Neural crest cell (in vitro differentiated cells): ENCODE results near the gene CRYGC. TPM values are rescaled to one million over a fixed set of nuclear protein-coding genes. Genes with fewer than 3 reads are reported as not detected.
A peak's percentile ranks its signal among the peaks of the same experiment; 100 is the strongest.
"Not testable (repeated sequence)": the region's sequence is repeated elsewhere in the genome, so short reads cannot be mapped to it uniquely, and the experiment has no call there.

Experiments
- DNase-seq: peaks from one replicate; pipeline ENCODE4 v3.0.0; 2021; ENCODE audit warnings: low read depth, mixed read lengths, low spot score
- H3K27ac Mint-ChIP-seq: one replicate; pipeline ENCODE4 v1.8.0; 2021; ENCODE audit warnings: mild to moderate bottlenecking, mixed read lengths; ENCODE audit not compliant: unreplicated experiment
- H3K27me3 Mint-ChIP-seq: 2 replicates; pipeline ENCODE4 v1.8.0; 2021; ENCODE audit warnings: low read depth, mild to moderate bottlenecking, mixed read lengths
- H3K36me3 Mint-ChIP-seq: 2 replicates; pipeline ENCODE4 v1.8.0; 2021; ENCODE audit warnings: low read depth, mild to moderate bottlenecking, mixed read lengths
- H3K4me1 Mint-ChIP-seq: 2 replicates; pipeline ENCODE4 v1.8.0; 2021; ENCODE audit warnings: mixed read lengths
- H3K4me3 Mint-ChIP-seq: one replicate; pipeline ENCODE4 v1.8.0; 2021; ENCODE audit warnings: mild to moderate bottlenecking, mixed read lengths
- H3K9me3 Mint-ChIP-seq: 2 replicates; pipeline ENCODE4 v1.8.0; 2021; ENCODE audit warnings: mixed read lengths
- total RNA-seq: library from RNA; stranded (reverse); gene quantifications from 2 replicates; pipeline ENCODE4 v1.2.1, GENCODE V29; 2021
- TF ChIP-seq, protein P1 (sequence below): fragments of 200-600 bp; sonication (generic); conservative IDR thresholded peaks from 2 replicates; pipeline ENCODE4 v1.5.0; 2021; ENCODE audit warnings: antibody characterized with exemption, mild to moderate bottlenecking

Gene CRYGC
- total RNA-seq, 1 donor from 2014 or later = not detected

DNA sequence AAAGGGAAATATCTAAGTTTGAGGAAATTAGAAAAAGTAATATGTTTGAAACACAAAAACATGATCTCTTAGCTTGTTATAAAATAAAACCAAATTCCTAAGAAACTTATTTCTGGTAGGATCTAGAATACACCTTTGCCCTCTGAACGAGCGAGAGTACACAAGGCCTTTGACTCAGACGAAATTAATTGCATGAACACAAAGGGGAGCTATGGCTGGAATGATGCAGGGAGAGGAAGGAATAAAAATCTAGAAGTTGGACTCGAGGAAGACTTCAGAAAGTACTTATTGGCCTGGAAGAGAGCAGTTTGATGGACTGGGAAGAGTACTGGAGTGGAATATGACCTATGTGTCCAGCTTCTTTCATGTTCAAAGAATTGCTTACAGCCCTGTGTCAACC is 4.4 kb downstream of the CRYGC start:
- Mint-ChIP-seq H3K36me3 (no peaks in the 10 kb centered on the region), H3K9me3 (peaks cover 4% of the 10 kb centered on the region), H3K27ac (no peak overlapping the region), H3K4me1 (peaks cover 5% of the 10 kb centered on the region), H3K27me3 (no peaks in the 10 kb centered on the region), H3K4me3 (no peak overlapping the region)
- DNase-seq = no peak
- TF ChIP-seq, protein P1, sequence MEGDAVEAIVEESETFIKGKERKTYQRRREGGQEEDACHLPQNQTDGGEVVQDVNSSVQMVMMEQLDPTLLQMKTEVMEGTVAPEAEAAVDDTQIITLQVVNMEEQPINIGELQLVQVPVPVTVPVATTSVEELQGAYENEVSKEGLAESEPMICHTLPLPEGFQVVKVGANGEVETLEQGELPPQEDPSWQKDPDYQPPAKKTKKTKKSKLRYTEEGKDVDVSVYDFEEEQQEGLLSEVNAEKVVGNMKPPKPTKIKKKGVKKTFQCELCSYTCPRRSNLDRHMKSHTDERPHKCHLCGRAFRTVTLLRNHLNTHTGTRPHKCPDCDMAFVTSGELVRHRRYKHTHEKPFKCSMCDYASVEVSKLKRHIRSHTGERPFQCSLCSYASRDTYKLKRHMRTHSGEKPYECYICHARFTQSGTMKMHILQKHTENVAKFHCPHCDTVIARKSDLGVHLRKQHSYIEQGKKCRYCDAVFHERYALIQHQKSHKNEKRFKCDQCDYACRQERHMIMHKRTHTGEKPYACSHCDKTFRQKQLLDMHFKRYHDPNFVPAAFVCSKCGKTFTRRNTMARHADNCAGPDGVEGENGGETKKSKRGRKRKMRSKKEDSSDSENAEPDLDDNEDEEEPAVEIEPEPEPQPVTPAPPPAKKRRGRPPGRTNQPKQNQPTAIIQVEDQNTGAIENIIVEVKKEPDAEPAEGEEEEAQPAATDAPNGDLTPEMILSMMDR = no peak

DNA sequence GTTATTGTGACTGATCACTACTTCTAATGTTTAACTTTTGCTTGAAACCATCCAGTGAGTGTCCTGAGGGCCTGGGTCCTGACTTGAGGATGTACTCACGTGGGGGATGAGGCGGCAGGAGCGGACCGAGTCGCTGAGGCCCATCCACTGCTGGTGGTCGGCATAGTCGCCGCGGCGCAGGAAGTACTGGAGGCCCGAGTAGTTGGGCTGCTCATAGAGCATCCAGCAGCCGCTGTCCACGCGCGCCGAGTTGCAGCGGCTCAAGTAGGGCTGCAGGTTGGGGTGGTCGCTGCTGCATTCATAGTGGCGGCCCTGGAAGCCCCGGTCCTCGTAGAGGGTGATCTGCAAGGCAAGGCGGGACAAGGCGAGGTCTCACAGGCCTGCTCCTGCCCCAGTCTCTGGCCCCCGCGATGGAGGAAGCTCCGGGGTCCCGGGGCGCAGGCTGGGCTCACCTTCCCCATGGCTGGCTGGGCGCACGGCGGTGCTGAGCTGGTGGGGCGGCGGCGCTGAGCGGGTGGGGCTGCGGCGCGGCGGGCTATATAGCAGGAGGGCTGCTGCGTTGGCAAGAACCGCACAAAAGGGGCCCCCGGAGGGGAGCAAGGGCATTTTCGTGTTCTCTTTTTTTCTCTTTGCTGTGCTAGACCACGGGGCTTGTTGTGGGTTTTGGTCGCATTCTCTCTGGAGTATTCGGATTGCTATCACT is 5.5 kb downstream of the CRYGC start, which contains the start of gene CRYGD:
CRYGD (minus strand) TSS at position 512 of the 703 bp plus-strand sequence; CDS start at position 461, 51 bp downstream.
- not testable (repeated sequence) for DNase-seq, H3K27me3 Mint-ChIP-seq, H3K4me1 Mint-ChIP-seq, H3K9me3 Mint-ChIP-seq, H3K4me3 Mint-ChIP-seq, H3K36me3 Mint-ChIP-seq, H3K27ac Mint-ChIP-seq

DNA sequence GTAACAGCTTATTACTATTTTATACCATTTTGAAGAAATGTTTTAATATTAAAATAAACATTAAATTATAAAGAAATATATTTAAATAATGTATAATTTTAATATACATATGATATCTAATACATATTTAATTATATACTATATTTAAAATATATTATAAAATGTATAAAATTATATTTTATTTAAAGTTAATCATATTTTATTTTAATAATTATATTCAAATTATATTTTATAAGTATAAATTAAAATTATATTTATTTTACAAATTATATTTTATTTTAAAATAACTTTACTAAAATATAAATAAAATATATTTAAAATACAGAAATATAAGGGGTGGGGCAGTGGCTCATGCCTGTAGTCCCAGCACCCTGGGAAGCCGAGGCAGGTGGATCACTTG is 7.4 kb downstream of the CRYGC start:
- H3K9me3 Mint-ChIP-seq = peaks cover 6% of the 10 kb centered on the region
- TF ChIP-seq, protein P1 = no peak
- H3K27ac Mint-ChIP-seq = no peak overlapping the region
- peaks cover 9% of the 10 kb centered on the region for H3K4me1 Mint-ChIP-seq
- H3K27me3 Mint-ChIP-seq = no peaks in the 10 kb centered on the region
- no peak for DNase-seq
- no peaks in the 10 kb centered on the region for H3K36me3 Mint-ChIP-seq
- no peak overlapping the region for H3K4me3 Mint-ChIP-seq

DNA sequence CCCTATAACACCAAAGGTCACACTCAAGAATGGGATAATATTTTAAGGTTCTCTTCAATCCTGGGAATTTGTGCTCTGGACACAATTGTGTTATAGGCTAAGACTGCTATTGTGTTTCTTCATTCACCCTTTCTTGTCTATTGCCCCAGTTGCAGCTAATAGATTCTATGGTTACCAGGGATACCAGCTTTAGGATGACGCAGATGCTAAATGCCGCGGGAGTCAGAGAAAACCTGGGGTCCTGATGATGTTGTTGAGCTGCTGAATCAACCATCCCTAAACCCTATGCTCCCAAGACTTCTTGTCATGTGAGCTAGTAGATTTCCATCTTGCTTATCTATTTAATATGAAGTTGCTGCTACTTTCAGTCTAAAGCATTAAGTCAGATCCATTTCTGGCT is 10.7 kb downstream of the CRYGC start:
- Mint-ChIP-seq H3K27ac (peak overlapping the region; percentile 54), H3K4me3 (no peak overlapping the region), H3K4me1 (peaks cover 9% of the 10 kb centered on the region), H3K9me3 (peaks cover 8% of the 10 kb centered on the region), H3K27me3 (no peaks in the 10 kb centered on the region), H3K36me3 (no peaks in the 10 kb centered on the region)
- TF ChIP-seq, protein P1 = no peak
- DNase-seq = no peak

DNA sequence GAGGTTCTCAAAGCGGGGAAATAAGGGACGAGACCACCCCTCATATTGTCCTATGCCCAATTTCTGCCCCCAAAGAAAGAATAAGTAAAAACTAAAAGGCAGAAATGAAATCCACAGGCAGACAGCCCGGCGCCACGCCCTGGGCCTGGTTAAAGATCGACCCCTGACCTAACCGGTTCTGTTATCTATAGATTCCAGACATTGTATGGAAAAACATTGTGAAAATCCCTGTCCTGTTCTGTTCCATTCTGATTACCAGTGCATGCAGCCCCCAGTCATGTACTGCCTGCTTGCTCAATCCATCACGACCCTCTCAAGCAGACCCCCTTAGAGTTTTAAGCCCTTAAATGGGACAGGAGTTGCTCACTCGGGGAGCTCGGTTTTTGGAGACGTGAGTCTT is 12.2 kb downstream of the CRYGC start:
- Mint-ChIP-seq H3K4me1 (peaks cover 20% of the 10 kb centered on the region), H3K27me3 (peaks cover 12% of the 10 kb centered on the region)
- H3K4me3 Mint-ChIP-seq, H3K27ac Mint-ChIP-seq, H3K36me3 Mint-ChIP-seq, H3K9me3 Mint-ChIP-seq, DNase-seq: not testable (repeated sequence)

DNA sequence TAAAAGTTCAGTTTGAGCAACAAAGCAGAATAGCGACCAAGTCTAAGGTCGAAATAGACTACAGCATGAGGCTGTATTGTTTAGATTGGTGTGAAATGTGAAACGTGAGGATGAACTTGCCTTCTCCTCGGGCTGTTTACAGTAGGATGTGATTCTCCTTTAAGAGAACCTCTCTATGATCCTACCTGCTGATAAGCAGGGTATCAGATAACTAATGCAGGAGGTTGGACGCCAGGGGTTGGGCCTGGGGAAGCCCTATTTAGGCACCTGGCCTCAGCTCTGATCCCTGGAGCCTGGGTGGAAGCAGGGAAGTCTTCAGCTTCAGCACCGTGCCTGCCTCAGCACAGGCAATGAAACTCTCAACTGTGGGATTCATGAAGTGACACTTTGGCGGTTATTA is 16.7 kb downstream of the CRYGC start:
- TF ChIP-seq, protein P1 = no peak
- Mint-ChIP-seq H3K9me3 (peaks cover 2% of the 10 kb centered on the region), H3K27me3 (peaks cover 19% of the 10 kb centered on the region), H3K27ac (no peak overlapping the region), H3K36me3 (no peaks in the 10 kb centered on the region), H3K4me1 (peaks cover 15% of the 10 kb centered on the region), H3K4me3 (peak overlapping the region; percentile 14)
- no peak for DNase-seq

DNA sequence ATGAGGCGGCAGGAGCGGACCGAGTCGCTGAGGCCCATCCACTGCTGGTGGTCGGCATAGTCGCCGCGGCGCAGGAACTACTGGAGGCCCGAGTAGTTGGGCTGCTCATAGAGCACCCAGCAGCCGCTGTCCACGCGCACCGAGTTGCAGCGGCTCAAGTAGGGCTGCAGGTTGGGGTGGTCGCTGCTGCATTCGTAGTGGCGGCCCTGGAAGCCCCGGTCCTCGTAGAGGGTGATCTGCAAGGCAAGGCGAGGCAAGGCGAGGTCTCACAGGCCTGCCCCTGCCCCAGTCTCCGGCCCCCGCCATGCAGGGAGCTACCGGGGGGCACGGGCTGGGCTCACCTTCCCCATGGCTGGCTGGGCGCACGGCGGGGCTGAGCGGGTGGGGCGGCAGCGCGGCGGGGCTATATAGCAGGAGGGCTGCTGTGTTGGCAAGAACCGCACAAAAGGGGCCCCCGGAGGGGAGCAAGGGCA is 17.3 kb downstream of the CRYGC start:
- DNase-seq, H3K36me3 Mint-ChIP-seq, H3K4me3 Mint-ChIP-seq, H3K27ac Mint-ChIP-seq, H3K9me3 Mint-ChIP-seq: not testable (repeated sequence)
- peaks cover 19% of the 10 kb centered on the region for H3K27me3 Mint-ChIP-seq
- H3K4me1 Mint-ChIP-seq = peaks cover 15% of the 10 kb centered on the region
